ENCODE data around the gene XIST.
"Not testable (repeated sequence)": the region's sequence is repeated elsewhere in the genome, so short reads cannot be mapped to it uniquely, and the experiment has no call there.

Gene XIST

DNA sequence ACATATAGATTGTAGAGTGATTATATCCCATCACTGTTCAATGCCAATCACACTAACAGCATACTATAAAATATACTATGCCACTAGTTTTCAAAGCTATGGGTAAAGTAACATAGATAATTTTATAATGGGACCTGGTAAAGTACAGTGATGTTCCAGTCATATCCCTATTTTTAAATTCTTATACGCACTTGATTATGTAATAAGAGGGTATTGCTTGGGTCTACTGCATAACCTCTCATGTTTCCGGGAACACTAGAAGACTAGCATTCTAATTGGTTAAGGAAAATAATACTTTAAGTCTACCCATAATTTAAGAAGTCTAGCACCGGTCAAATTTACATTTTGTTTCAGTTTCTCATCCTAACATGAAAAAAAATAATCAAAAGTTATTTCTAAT is 14.4 kb downstream of the XIST start:
- DNase-seq = no peak

DNA sequence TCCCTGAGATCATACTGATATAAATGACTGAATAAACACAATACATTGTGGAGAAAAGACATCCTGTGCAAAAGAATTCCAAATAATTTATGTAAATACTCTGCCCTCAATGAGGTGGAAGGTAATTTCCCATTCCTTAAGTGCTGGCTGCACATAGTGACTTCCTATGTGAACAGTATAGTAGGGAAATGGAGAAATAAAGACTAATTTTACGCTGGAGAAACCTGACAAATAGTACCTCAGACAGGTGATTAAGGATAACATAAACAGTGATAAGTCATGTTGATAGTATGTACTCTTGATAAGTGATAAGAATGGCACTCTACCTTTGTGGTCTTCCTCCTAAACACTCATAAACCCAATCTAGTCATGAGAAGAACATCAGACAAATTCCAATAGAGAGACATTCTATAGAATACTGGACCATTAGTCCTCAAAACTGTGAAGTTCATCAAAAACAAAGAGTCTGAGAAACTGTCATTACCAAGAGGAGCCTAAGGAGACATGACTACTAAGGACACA is 15.5 kb downstream of the XIST start:
- no peak for DNase-seq

DNA sequence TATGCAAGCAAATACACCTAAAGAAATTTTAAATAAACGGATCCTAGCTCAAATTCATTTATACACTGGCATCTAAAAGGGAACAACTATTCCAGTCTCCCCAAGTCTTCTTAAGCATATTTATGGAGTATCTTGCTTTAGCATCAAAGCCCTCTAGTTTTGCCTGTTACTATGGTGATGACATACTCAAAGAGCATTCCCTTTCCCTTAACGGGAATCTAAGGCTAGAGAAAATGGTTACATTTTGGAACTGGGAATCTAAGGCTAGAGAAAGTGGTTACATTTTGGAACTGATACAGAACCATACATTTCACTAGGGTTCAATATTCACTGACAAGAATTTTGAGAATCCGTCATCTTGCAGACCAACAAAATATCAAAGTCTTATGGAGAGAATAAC is 18.3 kb downstream of the XIST start:
- no peak for DNase-seq

DNA sequence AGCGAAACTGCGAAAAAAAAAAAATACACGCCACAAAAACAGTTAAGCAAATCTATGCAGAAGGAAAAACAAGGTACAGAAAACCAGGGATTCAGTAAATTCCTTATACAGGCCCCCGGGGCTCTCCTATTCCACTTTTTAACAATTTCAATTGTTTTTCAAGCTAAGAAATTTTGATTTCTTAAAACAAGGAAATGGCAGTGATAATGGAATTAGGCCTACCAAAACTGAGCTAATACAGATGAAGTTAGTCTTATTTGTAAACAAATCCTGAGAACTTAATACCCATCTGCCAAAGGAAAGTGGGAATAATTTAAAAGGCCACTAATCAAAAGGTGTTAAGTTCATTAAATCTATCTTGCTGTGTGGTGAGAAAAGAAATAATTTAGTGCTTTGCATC is 20.2 kb downstream of the XIST start:
- DNase-seq = no peak

DNA sequence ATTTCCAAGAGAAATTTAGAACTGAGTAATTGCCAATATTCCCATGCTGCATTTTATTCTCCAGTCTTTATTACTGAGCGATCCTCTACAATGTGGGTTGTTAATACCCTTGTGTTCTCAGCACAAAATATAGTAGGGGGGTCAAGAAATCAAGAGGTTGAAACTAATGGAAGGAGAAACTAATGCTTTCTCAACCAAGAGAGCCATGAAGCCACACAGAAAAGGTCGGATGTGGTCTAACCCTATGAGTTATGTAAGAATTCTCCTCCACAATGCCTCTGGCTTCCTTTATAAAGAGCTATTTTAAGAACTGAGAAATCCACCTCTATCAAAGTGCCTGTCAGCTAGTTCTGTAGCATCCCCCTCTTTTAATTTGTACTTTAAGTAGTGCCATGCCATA is 21.0 kb downstream of the XIST start:
- no peak for DNase-seq

DNA sequence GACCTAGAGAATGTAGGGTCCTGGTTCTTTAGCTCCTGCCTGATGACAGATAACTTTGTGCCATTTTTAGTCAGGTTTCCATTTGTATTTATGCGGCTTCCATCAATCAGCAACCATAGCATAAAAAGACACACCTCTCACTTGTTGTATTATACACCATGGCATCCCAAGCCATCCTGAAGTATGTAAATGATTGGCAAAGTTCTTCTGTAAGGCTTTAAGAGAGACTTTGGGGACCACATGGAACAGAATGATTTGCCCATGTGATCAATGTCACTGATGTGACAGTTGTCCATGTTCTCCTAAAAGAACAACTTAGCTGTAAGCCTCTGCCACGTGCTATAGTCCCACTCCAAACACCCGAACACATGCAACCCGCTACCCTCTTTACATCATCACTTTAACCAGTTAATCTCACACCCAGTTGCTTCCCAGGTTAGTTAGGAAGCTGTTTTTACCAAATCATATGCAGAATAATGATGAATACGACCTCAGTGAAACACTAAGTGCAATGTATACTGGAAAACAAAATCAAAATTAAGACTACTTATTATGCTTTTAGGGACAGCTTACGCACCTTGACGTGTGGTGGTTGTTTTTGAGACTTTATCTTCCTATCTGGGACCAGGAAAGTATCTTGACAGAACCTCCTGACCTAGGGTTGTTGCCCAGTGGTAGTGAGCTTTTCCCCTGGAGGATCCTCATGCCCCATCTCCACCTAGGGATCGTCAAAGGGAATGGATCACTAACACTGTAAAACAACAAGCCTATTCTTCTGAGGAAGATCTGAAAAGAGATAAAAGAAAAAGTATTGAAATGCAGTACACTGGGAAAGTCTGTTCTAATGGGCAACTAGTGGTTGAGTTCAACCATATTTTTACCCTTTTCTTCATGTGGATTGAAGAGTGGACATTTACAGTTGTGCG is 21.8 kb downstream of the XIST start:
- no peak for DNase-seq

DNA sequence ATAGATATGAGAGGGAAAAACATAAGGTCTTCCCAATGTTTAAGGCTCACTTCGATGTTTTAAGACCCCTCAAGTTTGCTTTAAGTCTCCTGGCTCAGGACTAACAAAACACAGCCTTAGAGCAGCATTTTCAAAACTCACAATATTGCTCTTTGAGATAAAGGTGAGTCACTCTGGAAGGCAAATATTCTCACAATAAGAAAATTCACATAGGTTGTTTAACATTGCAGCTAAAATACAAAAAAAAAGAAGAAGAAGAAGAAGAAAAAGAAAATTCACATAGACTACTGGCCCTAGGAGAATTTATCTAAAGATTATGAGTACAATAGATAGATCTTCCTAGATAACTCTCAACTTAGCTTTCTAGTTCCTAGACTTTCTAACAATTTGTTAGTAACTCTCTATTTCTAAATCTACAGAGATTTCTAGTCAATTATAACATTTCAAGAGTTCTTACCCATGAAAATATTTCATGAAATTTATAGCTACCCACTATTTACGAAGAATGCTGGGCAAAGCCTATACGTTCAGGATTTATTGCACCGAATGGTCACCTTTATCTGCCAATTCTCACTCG is 22.5 kb downstream of the XIST start:
- DNase-seq = no peak

DNA sequence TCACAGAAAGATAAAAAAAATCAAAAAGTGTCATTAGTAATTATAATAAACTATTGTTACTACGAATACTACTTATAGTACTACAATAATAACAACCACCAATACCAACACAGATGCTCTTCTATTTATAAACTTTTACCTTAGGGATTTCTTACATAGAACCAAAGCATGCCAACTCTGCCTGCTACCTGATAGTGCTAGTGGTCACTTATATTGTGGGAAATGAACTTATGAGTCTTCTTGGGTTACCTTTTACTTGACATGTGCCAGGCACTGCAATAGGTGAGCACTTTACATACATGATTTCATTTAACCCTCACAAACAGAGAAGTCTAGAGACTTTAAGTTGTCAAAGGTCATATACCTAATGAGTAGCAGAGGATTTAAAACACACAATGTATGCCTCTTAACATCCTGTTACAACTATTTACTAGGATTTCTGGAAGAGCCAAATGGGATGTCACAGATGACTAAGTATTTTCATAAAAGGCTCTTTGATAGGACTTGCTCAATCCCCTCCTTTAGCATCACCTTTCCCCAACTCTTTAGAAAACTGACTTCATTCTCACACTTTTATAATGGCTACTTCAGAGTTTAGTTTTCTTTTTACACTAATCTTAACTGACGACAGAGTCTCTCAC is 24.3 kb downstream of the XIST start:
- no peak for DNase-seq

DNA sequence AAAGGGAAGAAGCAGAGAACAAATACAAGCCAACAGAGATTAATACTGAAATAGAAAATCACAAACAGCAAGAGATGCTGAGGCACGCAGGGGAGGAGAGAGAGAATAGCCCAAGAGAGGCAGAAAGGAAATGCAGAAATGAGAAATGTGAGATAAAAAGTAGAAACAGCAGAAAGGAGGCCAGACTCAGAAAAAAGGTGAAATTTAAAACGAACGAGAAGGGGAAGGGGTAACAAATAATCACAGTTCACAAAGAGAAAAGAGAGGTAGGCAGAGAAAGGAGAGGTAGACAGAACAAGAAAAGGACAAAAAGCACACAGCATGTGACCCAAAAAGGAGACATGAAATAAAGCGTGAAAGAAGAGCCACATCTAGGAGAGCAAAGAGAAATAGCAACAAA is 25.1 kb downstream of the XIST start:
- DNase-seq = no peak

DNA sequence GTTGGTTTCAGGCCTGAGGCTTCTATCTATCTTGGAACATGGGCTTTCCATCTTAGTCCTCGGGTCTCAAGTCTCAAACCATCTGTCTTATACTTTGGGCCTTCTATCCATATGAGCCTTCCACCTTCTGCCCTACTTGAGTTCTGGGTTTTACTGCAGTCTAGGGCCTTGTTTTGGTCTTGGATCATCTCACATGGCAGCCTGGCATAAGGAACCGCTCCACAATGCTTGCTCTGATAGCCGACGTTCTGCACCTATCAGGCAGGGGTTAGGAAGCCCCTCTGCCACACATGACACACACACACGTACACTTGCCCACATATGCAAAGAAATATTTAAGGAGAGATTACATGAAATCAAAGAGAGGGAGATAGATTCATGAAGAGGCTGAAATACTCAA is 25.5 kb downstream of the XIST start:
- DNase-seq = no peak

DNA sequence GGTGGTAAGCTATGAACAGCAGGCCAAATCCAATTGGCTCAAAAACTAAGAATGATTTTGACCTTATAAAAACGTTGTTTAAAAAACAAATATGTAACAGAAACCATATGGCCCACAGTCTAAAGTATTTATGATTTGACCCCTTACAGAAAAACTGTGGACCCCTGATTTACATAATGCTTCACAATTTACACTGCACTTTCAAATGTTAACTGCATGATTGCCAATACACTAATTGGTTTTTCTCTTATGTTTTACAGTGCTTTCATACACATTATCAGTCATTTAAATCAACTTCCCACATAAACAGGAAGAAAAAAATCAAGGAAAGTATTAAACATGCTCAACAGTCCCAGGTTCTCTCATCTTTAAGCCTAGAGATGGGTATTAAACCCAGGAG is 26.9 kb downstream of the XIST start:
- no peak for DNase-seq

DNA sequence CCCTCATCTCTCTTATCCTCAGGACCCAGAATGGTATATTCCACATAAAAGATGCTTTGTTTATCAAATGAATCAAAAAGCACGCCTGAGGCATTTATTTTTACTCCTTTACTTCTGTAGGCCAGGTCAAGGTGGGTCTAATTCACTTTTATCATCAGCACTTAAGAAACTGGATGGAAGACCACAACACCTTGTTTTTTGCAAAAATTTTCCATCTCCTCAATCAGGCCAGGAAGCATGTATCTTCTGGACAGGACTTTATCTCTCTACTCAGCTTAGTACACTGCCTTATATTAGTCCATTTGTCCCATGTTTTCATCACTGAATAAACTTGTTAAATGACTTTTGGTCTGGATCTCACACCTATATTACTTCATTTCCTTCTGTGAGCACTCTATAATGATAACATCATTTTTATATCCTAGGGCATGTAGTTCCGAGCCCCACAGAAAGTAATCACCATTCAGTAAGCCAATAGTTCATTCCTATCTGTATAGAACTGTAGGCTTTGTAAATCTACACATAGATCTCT is 29.0 kb downstream of the XIST start:
- no peak for DNase-seq

DNA sequence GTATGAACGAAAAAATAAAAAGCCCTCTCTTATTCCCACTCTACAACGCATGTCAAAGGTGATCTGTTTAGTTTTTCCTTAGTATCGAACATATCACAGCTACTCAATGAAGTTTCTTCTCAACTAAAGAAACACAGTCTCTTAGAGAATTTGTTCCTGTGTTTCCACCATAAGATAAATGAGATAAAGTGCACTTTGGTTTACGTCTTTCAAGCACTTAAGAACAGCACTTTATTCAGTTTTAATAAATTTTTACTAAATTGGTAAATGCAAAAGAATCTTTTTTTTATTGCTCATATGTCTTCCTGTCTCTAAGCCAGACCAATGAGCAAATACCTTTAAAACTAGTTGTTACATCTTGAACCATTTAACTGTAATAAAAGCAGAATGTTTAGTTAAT is 29.7 kb downstream of the XIST start:
- no peak for DNase-seq

DNA sequence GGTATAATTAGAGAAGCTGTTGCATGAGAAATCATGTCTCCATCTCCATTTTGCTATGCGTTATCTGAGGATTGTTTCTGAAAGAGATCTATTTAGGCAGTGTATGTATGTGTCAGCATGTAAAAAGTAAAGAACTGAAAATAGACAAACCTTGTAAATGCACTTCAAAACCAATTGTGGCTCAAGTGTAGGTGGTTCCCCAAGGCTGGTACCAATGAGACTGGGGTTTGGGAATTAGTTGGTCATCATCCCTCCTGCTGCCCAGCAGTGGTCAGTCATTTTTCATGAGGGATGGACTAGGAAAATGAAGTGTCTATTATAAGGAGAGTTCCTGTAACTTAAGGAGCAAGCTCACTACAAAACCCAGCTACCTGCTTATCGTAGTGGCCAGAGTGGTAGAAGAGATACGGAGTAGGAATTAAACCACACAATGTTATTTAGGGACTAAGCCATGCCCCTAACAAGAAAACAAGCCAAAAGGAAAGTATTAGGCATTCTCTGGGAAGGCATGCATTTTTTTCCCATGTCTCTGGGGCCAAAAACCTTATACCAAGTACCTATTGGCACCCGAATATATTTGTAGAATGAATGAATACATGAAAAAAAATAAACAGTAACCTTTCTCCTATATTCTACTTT is 30.5 kb downstream of the XIST start:
- no peak for DNase-seq

DNA sequence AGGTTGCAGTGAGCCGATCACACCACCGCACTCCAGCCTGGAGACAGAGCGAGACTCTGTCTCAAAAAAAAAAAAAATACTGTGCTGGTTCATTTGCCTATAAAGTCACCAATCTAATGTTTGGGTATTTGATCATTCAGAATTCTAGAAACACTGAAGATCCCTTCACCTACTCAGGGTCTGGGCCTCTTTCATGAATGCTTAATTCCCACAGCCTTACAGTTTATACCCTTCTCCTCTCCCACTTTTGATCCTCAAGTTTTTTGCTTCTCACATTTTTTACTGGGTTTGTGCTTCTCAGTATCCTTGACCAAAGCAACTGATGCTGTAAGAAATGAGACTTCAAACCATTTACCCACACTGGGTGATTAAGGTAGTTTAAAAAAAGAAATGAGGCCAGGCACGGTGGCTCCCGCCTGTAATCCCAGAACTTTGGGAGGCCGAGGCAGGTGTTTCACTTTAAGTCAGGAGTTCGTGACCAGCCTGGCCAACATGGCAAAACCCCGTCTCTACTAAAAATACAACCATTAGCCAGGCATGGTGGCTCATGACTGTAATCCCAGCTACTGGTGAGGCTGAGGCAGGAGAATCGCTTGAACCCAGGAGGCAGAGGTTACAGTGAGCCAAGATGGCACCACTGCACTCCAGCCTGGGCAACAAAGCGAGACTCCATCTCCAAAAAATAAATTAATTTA is 32.5 kb downstream of the XIST start:
- DNase-seq = not testable (repeated sequence)

DNA sequence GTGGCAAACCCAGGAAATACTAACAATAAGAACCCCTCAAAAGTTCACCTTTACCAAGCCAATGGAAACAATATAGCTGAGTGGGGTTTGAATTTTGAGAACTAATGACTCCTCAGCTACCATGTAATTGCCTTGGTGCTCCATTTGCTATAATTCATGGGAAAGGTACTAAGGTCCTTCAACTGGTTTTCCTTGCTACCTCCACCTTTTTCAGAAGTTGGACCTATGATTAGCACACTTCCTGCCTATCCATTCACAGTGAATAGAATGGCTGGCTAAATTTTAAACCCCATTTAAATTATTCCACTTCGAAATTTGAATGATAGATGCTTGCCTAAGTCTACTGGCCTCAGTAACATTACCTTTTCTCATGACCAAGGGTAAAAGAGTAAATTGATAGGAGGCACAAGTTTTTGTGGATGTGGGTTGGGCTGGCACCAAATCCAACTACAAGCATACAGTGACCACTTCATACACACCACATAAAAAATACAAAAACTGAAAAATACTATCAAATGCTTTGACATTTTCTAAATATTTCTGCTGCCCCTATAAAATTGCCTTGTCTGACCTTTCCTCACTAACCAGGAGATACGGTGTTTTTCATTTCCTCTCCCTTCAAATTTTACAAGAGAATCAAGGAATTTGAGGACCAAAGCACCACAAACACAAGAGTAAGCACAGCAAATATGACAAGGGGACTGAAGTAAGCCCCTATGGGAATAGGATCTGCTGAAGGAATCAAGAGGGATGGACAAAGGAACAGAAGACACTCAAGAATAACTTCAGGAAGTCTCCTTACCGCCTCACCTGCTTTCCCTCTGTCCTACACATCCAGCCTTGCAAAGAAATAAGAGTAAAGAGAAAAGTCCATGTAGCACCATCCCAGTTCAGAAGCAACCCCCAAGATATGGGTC is 34.1 kb downstream of the XIST start:
- DNase-seq = no peak

DNA sequence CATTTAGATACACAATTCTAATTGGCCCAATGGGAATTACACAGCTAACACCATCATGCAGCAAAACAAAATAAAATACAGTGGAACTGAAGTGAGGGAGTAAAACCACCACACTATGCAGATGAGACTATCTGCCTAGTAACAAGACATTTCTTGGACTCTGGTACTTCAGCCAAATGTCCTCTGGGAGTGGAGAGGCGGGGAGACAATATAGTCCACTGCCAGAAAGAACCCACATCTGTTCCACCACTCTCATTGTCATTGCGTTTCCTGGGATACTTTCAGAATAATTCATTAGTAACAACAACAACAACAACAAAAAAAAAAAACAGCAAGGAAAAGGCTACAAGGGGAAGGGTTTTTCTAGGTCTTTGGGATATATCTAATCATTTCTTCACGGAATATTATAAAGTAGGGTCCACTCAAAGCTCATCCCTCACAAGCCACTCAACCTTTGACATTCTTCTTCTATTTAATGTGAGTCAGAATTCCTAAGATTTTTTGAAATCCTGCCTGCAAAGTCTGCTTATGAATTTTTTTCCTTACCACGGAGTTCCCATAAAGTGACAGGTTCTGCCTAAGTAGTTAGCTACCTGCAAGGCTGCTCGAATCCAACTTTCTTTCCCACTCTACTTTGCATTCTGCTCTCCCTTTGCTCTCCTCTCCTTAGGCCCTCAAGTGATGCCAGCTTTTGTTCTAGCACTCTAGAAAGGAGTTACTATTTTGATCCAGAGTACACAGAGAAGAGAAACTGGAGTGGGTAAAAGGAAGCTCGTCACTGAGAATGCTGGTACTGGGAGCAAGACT is 34.9 kb downstream of the XIST start:
- no peak for DNase-seq

DNA sequence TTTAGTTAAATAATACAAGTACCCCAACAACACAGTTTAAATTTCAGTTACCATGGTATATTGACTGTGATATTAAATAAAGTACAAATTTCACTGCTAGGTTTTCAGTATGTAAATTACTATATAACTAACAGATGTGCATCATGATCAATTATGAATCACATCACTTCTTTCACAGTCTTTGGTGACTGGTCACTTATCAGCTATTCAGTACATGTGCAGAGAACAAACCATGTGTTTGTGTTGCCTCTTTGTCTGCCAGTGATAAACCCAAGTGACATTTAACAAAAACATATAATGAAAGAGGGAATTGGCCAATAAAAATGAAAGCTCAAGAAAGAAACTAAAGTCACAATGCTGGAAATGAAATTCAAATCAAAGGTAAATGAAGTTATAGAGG is 40.3 kb downstream of the XIST start:
- DNase-seq = no peak

DNA sequence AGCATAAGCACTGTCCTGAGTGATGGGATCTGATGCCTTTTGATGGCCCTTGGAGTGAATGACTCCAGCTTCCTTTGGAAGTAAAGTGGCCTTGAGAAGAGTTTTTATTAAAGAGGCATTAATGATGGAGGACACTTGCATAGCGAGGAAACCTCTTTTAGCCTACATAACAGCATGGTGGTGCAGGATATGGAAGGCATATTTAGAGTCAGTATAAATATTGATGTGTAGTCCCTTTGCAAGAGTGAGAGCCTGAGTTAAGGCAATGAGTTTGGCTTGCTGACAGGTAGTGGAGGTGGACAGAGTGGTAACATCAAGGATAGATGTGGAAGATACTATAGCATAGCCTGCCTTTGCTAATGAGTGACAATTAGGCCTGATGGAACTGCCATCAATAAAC is 48.4 kb downstream of the XIST start:
- DNase-seq = not testable (repeated sequence)

DNA sequence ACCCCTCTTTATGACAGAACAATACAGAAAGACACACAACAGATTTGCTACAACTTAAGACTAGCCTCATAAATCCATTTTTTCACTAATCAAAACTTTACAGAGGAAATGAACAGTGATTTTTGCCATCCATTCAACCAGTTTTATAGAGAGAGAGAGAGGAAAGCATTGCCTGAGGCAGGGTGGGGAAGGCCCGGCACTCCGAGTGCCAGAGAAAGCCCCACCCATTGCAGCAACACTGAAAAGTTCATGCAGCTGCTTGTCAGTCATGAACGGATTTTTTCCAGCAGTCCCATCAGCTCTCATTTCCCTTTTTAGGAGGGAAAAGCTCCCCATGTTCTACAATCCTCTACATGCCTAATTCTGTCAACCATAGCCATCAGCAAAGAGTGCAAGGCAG is 52.6 kb downstream of the XIST start:
- DNase-seq = no peak

DNA sequence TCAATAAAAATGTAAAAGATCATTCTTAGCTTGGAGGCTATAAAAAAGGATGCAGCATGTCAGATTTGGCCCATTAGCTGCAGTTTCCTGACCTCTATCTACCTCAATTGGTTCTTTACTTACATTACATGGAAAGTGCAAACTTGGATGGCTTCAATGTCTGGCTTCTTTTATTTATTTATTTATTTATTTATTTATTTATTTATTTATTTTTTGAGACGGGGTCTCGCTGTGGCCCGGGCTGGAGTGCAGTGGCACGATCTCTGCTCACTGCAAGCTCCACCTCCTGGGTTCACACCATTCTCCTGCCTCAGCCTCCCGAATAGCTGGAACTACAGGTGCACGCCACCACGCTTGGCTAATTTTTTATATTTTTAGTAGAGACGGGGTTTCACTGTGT is 60.0 kb downstream of the XIST start:
- DNase-seq = not testable (repeated sequence)
